HepG2 (cell line): Measurements from ENCODE around the gene THY1. TPM values are rescaled to one million over a fixed set of nuclear protein-coding genes. Genes with fewer than 3 reads are reported as not detected.

Experiments
- ELF1 ChIP-seq: sonication (generic); formaldehyde crosslinking; IDR thresholded peaks from 2 replicates; pipeline ENCODE4 v1.4.0; 2020; ENCODE audit warnings: missing genetic modification reagents
- ETV5 ChIP-seq: IDR thresholded peaks from 2 replicates; pipeline ENCODE4 v1.6.1; 2018; ENCODE audit warnings: missing biosample characterization, missing genetic modification reagents, inconsistent platforms, borderline replicate concordance
- HOXA3 ChIP-seq: sonication (generic); formaldehyde crosslinking; IDR thresholded peaks from 2 replicates; pipeline ENCODE4 v1.5.0; 2020; ENCODE audit warnings: missing genetic modification reagents
- KDM2A ChIP-seq: sonication (generic); formaldehyde crosslinking; IDR thresholded peaks from 2 replicates; pipeline ENCODE4 v1.4.0; 2020; ENCODE audit warnings: low read depth, missing genetic modification reagents, borderline replicate concordance
- KDM5B ChIP-seq: sonication (generic); formaldehyde crosslinking; IDR thresholded peaks from 2 replicates; pipeline ENCODE4 v1.4.0; 2020; ENCODE audit warnings: missing genetic modification reagents, mild to moderate bottlenecking, borderline replicate concordance
- MIER2 ChIP-seq: IDR thresholded peaks from 2 replicates; pipeline ENCODE4 v1.6.1; 2016; ENCODE audit warnings: missing biosample characterization, missing genetic modification reagents
- TARDBP ChIP-seq: sonication (generic); formaldehyde crosslinking; IDR thresholded peaks from 2 replicates; pipeline ENCODE4 v1.8.0; 2022; ENCODE audit warnings: mild to moderate bottlenecking, missing genetic modification reagents
- ZNF124 ChIP-seq: sonication (generic); formaldehyde crosslinking; IDR thresholded peaks from 2 replicates; pipeline ENCODE4 v1.4.0; 2020; ENCODE audit warnings: missing genetic modification reagents
- ZNF644 ChIP-seq: IDR thresholded peaks from 2 replicates; pipeline ENCODE4 v1.6.1; 2016; ENCODE audit warnings: low read depth
- ZNF788 ChIP-seq: sonication (generic); formaldehyde crosslinking; IDR thresholded peaks from 2 replicates; pipeline ENCODE4 v1.5.0; 2020; ENCODE audit warnings: mild to moderate bottlenecking, missing genetic modification reagents, borderline replicate concordance
- ZSCAN31 ChIP-seq: sonication (generic); formaldehyde crosslinking; IDR thresholded peaks from 2 replicates; pipeline ENCODE4 v1.5.0; 2020; ENCODE audit warnings: low read depth, mild to moderate bottlenecking, missing genetic modification reagents
- polyA plus RNA-seq, 8 experiments: library from polyadenylated mRNA; depleted of rRNA in 3 of 8; stranded (reverse) in 7 of 8; unstranded in 1 of 8; fragments of >200 nt; fragmentation: Illumina TruSeq in 4 of 8; extraction: Trizol in 4 of 8; gene quantifications; 2 replicates each; pipeline versions ENCODE4 v1.2.1 to v1.2.3, GENCODE V29; 2011 to 2016; ENCODE audit warnings: low read depth in 4 of 8, missing spikeins in 1 of 8, mixed read lengths in 1 of 8; ENCODE audit not compliant: insufficient read depth in 1 of 8
- total RNA-seq, 5 experiments: library from RNA; depleted of rRNA; stranded (reverse); fragments of >200 nt; fragmentation: Illumina TruSeq; extraction: Trizol; gene quantifications; 2 replicates each; pipeline ENCODE4 v1.2.3, GENCODE V29; 2016; ENCODE audit warnings: low read depth in 1 of 5
- TF ChIP-seq, protein P1 (sequence below), 2 experiments: sonication (generic) in 1 of 2; formaldehyde crosslinking in 1 of 2; IDR thresholded peaks; 2 replicates each; pipeline versions ENCODE4 v1.4.0 to v1.6.1; 2016 to 2020; ENCODE audit warnings: borderline replicate concordance in 1 of 2, low read depth in 1 of 2, mild to moderate bottlenecking in 1 of 2, missing genetic modification reagents in 1 of 2
- TF ChIP-seq, protein P2 (sequence below): sonication (generic); formaldehyde crosslinking; IDR thresholded peaks from 2 replicates; pipeline ENCODE4 v1.5.0; 2020; ENCODE audit warnings: mild to moderate bottlenecking, missing genetic modification reagents, borderline replicate concordance
- TF ChIP-seq, protein P3 (sequence below): IDR thresholded peaks from 2 replicates; pipeline ENCODE4 v1.6.1; 2016; ENCODE audit warnings: low read depth, borderline replicate concordance
- TF ChIP-seq, protein P4 (sequence below): sonication (generic); formaldehyde crosslinking; IDR thresholded peaks from 2 replicates; pipeline ENCODE4 v1.4.0; 2020; ENCODE audit warnings: low read depth, missing genetic modification reagents

Gene THY1
- total and polyA plus RNA-seq, 2 of the 13 experiments (the other 11 are each of a cell fraction or from before 2014, with no cell fraction given): not detected

DNA sequence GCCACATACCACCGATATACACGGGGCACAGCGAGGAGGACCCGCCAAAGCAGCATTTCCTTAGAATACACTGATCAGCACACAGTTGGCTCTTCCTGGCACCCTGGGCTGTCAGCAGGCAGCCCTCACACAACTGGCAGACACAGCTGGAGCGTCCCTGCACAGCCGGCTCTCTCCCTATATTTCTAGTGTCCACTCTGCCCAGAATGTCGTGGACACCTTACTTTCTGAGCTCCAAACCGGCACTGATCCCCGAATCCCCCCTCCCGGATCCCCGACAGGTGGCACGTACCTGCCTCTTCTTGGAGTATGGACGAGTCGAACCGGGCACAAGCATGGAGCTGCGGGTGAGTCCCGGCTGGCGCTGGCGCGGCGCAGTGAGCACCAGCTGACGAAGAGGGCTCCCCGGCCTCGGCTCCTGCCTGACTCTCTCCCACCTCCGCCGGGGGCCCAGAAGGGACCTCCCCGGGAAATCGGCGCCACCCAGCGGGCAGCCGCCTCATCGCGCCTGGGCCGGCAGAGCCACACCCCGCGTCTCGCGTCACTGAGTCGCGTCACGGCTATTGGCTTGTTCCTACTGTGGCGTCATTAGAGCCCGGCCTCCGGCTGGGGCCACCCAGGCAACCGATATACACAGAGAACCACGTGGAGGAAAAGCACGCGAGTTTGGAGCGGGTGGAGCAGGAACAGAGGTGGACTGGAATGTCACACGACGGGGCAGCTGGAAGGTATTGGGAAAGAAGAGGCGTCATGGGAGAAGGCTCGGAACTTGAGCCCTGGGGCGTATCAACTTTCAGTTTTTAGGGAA, 41.6 kb downstream of the THY1 start, which contains the start of gene USP2 (continued):
- TF ChIP-seq, protein P1, sequence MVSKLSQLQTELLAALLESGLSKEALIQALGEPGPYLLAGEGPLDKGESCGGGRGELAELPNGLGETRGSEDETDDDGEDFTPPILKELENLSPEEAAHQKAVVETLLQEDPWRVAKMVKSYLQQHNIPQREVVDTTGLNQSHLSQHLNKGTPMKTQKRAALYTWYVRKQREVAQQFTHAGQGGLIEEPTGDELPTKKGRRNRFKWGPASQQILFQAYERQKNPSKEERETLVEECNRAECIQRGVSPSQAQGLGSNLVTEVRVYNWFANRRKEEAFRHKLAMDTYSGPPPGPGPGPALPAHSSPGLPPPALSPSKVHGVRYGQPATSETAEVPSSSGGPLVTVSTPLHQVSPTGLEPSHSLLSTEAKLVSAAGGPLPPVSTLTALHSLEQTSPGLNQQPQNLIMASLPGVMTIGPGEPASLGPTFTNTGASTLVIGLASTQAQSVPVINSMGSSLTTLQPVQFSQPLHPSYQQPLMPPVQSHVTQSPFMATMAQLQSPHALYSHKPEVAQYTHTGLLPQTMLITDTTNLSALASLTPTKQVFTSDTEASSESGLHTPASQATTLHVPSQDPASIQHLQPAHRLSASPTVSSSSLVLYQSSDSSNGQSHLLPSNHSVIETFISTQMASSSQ (IDR thresholded peaks at IDR 0.05; ENCODE audit: low read depth): no peak
- TF ChIP-seq, protein P1 (CRISPR knock-in tag; IDR thresholded peaks at IDR 0.05; ENCODE audit: borderline replicate concordance): peak; percentile 41; the same call in 1 of the 2 replicates
- TF ChIP-seq ZNF644 (CRISPR knock-in tag) (0 out of 2 replicates have a peak, but pooled peaks have one; percentile 24), ELF1 (peak; percentile 63), ZNF124 (CRISPR knock-in tag) (peak; percentile 72; the same call in 1 of the 2 replicates), HOXA3 (CRISPR knock-in tag) (peak; percentile 91), KDM5B (CRISPR knock-in tag) (peak; percentile 55; the same call in 1 of the 2 replicates), ZNF788 (CRISPR knock-in tag) (peak; percentile 82), ZSCAN31 (CRISPR knock-in tag) (peak; percentile 72; the same call in 1 of the 2 replicates), KDM2A (CRISPR knock-in tag) (peak; percentile 92), ETV5 (CRISPR knock-in tag) (peak; percentile 33; the same call in 1 of the 2 replicates), TARDBP (peak; percentile 62), MIER2 (0 out of 2 replicates have a peak, but pooled peaks have one; percentile 18)
- TF ChIP-seq, protein P2, sequence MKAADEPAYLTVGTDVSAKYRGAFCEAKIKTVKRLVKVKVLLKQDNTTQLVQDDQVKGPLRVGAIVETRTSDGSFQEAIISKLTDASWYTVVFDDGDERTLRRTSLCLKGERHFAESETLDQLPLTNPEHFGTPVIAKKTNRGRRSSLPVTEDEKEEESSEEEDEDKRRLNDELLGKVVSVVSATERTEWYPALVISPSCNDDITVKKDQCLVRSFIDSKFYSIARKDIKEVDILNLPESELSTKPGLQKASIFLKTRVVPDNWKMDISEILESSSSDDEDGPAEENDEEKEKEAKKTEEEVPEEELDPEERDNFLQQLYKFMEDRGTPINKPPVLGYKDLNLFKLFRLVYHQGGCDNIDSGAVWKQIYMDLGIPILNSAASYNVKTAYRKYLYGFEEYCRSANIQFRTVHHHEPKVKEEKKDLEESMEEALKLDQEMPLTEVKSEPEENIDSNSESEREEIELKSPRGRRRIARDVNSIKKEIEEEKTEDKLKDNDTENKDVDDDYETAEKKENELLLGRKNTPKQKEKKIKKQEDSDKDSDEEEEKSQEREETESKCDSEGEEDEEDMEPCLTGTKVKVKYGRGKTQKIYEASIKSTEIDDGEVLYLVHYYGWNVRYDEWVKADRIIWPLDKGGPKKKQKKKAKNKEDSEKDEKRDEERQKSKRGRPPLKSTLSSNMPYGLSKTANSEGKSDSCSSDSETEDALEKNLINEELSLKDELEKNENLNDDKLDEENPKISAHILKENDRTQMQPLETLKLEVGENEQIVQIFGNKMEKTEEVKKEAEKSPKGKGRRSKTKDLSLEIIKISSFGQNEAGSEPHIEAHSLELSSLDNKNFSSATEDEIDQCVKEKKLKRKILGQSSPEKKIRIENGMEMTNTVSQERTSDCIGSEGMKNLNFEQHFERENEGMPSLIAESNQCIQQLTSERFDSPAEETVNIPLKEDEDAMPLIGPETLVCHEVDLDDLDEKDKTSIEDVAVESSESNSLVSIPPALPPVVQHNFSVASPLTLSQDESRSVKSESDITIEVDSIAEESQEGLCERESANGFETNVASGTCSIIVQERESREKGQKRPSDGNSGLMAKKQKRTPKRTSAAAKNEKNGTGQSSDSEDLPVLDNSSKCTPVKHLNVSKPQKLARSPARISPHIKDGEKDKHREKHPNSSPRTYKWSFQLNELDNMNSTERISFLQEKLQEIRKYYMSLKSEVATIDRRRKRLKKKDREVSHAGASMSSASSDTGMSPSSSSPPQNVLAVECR (CRISPR knock-in tag): peak; percentile 98
- TF ChIP-seq, protein P3, sequence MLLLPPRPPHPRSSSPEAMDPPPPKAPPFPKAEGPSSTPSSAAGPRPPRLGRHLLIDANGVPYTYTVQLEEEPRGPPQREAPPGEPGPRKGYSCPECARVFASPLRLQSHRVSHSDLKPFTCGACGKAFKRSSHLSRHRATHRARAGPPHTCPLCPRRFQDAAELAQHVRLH (CRISPR knock-in tag): peak; percentile 72; the same call in 1 of the 2 replicates
- TF ChIP-seq, protein P4, sequence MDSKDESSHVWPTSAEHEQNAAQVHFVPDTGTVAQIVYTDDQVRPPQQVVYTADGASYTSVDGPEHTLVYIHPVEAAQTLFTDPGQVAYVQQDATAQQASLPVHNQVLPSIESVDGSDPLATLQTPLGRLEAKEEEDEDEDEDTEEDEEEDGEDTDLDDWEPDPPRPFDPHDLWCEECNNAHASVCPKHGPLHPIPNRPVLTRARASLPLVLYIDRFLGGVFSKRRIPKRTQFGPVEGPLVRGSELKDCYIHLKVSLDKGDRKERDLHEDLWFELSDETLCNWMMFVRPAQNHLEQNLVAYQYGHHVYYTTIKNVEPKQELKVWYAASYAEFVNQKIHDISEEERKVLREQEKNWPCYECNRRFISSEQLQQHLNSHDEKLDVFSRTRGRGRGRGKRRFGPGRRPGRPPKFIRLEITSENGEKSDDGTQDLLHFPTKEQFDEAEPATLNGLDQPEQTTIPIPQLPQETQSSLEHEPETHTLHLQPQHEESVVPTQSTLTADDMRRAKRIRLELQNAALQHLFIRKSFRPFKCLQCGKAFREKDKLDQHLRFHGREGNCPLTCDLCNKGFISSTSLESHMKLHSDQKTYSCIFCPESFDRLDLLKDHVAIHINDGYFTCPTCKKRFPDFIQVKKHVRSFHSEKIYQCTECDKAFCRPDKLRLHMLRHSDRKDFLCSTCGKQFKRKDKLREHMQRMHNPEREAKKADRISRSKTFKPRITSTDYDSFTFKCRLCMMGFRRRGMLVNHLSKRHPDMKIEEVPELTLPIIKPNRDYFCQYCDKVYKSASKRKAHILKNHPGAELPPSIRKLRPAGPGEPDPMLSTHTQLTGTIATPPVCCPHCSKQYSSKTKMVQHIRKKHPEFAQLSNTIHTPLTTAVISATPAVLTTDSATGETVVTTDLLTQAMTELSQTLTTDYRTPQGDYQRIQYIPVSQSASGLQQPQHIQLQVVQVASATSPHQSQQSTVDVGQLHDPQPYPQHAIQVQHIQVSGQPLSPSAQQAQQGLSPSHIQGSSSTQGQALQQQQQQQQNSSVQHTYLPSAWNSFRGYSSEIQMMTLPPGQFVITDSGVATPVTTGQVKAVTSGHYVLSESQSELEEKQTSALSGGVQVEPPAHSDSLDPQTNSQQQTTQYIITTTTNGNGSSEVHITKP (CRISPR knock-in tag): 0 out of 2 replicates have a peak, but pooled peaks have one; percentile 59
